HG03565 (cell line): ENCODE results near the gene SGPL1.
A peak's percentile ranks its signal among the peaks of the same experiment; 100 is the strongest.
"Not testable (repeated sequence)": the region's sequence is repeated elsewhere in the genome, so short reads cannot be mapped to it uniquely, and the experiment has no call there.

Experiments
- ATAC-seq: cut with Tn5 transposase; IDR thresholded peaks from one replicate; pipeline ENCODE4 v1.9.1; 2021; ENCODE audit warnings: mild to moderate bottlenecking, moderate library complexity; ENCODE audit not compliant: unreplicated experiment

SGPL1 gene, protein sequence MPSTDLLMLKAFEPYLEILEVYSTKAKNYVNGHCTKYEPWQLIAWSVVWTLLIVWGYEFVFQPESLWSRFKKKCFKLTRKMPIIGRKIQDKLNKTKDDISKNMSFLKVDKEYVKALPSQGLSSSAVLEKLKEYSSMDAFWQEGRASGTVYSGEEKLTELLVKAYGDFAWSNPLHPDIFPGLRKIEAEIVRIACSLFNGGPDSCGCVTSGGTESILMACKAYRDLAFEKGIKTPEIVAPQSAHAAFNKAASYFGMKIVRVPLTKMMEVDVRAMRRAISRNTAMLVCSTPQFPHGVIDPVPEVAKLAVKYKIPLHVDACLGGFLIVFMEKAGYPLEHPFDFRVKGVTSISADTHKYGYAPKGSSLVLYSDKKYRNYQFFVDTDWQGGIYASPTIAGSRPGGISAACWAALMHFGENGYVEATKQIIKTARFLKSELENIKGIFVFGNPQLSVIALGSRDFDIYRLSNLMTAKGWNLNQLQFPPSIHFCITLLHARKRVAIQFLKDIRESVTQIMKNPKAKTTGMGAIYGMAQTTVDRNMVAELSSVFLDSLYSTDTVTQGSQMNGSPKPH

GRCh38 chr10:70815504-70816219 is at the start of gene SGPL1:
Gene SGPL1 (plus strand): TSS chr10:70815948. CDS start chr10:70816854, 906 bp downstream.
- peak; percentile 87 for ATAC-seq

DNA sequence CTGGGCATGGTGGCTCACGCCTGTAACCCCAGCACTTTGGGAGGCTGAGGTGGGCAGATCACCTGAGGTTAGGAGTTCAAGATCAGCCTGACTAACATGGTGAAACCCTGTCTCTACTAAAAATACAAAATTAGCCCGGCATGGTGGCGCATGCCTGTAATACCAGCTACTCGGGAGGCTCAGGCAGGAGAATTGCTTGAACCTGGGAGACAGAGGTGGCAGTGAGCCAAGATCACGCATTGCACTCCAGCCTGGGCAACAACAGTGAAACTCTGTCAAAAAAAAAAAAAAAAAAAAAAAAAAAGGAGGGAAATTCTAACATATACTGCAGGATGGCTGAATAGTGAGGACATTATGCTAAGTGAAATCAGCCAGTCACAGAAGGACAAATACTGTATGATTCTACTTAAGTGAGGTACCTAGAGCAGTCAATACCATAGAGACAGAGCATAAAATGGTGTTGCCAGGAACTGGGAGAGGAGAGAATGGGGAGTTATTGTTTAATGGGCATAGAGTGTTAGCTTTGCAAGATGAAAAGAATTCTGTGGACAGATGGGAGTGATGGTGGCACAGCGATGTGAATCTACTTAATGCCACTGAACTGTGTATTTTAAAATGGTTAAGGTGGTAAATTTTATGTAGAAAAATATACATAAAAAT is 47.6 kb upstream of the SGPL1 start:
- not testable (repeated sequence) for ATAC-seq

DNA sequence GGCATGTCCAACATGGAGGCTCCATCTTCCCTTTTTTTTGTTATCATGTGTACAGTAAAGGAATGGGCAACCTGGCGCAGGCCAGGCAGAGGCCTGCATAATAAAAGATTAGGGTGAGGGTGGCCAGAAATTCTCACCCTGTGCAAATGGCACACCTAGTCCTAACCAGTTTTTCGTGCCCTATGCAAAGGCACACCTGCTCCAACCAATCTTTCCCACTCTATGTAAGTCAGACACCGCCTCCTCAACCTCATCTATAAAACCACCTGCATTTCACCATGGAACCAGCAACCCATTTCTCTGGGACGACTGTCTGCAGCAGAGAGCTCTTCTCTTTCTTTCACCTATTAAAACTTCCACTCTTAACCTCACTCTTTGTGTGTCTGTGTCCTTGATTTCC is 46.6 kb upstream of the SGPL1 start:
- no peak for ATAC-seq

DNA sequence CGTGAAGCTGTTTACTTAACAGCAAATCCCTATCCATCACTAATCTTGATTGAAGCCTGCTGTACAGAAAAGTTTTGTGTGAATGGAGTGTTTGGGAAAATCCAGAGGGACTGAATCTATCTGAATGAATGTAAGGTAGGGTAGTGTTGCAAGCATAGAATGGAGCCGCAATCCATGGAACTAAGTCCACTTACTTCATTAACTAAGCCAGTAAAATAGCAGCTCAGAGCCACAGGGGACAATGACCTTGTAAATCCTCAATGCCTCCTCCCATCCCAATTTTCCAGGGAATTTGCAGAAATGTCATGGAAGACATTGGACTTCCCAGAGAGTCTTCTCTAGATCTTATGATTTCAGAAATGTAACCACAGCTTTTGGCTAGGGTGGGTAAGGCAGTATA is 45.7 kb upstream of the SGPL1 start:
- ATAC-seq: no peak

GRCh38 chr10:70770516-70770915 is 45.2 kb upstream of the SGPL1 start:
- ATAC-seq: not testable (repeated sequence)

DNA sequence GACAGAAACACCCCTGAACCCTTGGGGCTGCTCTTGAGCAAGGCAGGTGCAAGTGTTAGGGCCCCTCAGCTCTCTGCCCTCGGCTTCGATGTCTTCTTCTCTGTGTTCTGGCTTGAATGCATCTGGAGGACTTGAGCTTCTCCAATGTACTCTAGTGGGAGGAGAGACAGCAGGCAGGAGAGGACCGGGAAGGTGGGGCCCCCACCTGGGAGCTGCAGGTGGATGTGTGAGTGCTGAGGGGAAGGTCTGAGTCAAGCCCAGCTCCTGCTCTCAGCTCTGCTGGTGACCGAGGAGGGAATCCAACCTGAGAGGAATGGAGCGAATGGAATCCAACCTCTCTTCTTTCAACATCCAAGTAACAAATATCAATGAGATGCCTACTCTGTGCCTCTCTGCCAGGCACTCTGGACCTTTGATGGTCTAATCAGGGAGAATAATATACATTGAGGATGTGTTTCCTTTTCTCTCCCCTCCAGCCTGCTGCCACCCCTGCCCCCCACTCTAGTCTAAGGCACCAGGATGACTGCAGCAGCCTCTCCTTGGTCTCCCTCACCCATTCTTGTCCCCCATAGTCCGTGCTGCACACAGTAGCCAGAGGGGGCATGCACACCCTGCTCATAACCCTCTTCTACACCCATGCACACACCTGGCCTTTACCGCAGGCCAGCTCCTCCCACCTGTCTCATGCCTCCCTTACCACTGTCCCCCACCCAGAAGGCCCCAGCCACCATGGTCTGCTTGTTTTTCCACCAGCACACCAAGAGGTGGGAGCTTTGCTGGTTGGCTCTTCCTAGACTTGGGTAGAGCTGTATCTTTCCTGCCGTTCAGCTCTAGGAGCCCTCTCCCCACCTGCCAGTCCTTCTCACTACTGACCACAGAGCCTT is 44.2 kb upstream of the SGPL1 start:
- no peak for ATAC-seq

DNA sequence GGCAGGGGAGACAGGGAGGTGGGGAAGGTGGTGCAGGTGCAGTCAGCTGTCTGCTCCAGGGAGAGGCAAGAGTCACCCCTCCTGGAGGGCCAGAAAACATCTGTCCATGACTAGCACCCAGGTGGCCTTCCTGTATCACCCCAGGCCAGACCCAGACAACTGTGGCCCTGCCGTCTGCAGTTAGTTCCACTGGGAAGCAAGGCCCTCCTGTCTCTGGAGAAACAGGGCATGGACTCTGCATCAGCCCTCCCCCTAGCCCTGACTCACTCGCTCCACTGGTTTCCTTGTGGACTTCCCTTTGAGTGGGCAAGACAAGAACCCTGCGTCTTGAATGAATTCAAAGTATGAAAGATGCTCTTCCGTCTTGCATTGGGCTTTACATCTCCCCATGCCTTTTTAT is 43.1 kb upstream of the SGPL1 start:
- no peak for ATAC-seq

DNA sequence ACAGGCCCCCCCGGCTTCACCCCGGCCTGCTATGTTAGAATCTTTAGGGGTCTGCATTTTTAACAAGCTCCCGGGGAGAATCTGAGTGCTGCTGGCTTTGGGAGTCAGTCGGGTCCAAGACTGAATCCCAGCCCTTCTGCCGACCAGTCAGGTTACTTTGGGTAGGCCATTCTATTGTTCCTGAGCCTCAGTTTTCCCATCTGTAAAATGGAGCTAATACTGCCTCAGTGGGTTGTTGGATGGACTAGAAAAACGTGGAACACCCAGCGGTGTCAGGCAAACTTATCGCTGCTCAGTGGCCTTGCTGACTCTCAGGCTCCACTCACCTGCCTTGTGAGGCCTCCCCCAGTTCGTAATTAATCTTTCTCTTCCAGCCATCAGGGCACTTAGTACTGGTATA is 42.3 kb upstream of the SGPL1 start:
- ATAC-seq: no peak

GRCh38 chr10:70773965-70774809 is 41.6 kb upstream of the SGPL1 start:
- ATAC-seq: no peak

DNA sequence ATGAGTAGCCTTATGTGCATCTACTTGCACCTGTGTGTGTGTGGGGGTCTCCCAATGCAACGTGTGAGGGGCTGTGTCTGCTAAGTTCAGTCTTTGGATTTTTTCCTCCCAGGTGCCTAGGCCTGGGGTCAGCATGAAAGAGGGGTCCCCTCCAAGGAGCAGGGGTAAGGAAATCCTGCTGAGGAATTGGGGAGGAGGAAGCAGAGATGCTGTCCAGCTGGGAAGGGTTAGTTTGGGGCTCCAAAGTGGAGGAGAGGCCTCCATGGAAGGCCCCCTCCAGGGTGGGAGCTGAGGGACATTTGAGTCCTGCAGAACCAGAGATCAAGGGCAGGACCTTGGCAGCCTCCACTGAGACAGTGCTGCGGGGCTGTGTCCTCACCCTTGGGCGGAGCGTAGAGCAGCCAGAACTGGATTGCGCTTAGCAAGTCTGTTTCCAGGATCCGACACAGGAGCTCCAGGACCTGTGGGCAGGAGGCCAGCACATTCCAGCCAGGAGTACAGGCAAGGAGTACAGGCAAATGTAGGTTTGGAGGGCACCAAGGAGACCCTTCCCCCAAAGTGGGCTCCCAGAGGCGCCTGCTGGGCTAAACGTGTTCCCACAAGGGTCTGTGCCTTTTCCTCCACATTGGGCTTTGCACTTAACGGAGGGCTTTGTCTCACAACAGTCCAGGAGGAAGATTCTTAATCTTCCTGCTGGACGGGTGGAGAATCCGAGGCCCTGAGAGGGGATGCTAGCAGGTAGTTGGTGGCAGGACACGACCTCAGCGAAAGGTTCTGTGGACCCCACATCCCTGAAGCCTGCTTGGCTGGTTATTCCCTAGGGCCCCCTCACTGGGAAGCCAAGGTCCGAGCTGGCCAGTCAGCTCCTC is 40.7 kb upstream of the SGPL1 start:
- ATAC-seq: no peak

DNA sequence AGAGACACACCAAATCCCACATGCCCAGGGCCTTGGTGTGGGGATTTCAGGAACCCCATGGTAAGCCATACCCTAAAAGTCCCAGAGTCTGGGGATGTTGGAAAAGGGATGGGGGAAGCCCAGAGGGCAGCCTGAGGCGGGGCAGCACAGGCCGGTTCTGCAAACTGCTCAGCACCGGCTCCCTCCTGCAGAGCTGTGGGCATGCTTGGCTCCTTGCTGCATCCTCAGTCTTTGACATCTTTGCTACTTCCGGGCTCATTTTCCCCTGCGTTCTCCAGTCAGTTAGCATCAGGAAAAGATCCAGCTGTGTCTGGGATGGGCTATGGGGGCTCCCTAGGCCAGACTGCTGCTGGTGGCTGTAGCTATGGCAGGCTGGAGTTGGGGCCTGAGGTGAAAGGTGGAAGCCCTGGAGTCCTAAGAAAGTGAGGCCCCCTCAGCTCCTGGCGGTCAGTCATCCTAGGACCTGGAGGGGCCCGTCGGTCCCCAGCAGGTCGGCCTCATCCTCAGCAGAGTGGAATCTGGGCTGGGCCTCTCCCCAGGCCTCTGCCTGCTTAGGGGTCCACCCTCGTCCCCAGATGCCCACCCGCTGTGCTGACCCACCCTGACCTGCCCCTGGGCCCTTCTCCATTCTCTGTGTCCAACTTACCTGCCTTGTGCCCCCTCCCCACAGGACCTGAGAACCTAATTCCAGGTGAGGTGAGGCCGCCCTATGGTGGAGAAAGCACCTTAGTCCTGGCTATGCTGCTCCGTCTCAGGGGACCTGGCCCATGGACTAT is 39.9 kb upstream of the SGPL1 start:
- no peak for ATAC-seq

- ATAC-seq: no peak
Observed at GRCh38 chr10:70776455-70777005, 39.2 kb upstream of the SGPL1 start.

- no peak for ATAC-seq
Observed at GRCh38 chr10:70777063-70777875, 38.5 kb upstream of the SGPL1 start.

GRCh38 chr10:70778267-70778924 is 37.4 kb upstream of the SGPL1 start:
- no peak for ATAC-seq

DNA sequence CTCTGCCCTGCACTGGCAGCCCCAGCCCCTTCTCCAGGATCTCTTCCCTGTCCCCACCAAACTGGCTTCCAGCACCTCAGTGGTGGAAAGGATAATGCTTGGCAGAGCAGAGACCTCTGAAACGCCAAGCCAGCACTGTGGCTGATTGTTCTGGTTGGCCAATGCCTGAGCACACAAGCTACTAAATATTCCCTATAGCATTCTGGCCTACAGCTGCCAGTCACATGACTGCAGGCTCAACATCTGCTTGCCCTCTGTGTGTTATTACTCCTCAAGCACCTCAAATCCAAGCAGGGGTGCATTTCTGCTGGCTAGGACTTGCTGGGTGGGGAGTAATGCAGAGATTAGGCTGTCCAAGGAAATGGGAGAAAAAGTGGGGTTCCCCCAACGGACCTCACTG is 36.7 kb upstream of the SGPL1 start:
- no peak for ATAC-seq
